ENCODE data around the gene XBP1. TPM values are rescaled to one million over a fixed set of nuclear protein-coding genes. Genes with fewer than 3 reads are reported as not detected.

XBP1 gene
- total and polyA plus RNA-seq, 2 of the 13 experiments (the other 11 are each of a cell fraction or from before 2014, with no cell fraction given) = 416 to 427 TPM

- no peak for TF ChIP-seq DMTF1 (CRISPR knock-in tag; IDR thresholded peaks at IDR 0.05)
- TF ChIP-seq TIGD3 (CRISPR knock-in tag; IDR thresholded peaks at IDR 0.05; ENCODE audit: borderline replicate concordance) = no peak
- TF ChIP-seq PATZ1 (CRISPR knock-in tag; IDR thresholded peaks at IDR 0.05) = peak; percentile 87
- 0 out of 2 replicates have a peak, but pooled peaks have one; percentile 45 for TF ChIP-seq ATF6 (CRISPR knock-in tag; conservative IDR thresholded peaks at IDR 0.05)
- TF ChIP-seq PBX2 (CRISPR knock-in tag; IDR thresholded peaks at IDR 0.05) = no peak
- peak; percentile 20; the same call in 1 of the 2 replicates for TF ChIP-seq ZNF574 (CRISPR knock-in tag; IDR thresholded peaks at IDR 0.05)
- peak; percentile 90 for TF ChIP-seq HNRNPLL (IDR thresholded peaks at IDR 0.05; ENCODE audit: low read depth, low read length, poor library complexity, severe bottlenecking)
- TF ChIP-seq GLMP (CRISPR knock-in tag; IDR thresholded peaks at IDR 0.05; ENCODE audit: borderline replicate concordance) = no peak
- 0 out of 2 replicates have a peak, but pooled peaks have one; percentile 29 for TF ChIP-seq AHR (CRISPR knock-in tag; IDR thresholded peaks at IDR 0.05)
- TF ChIP-seq HMG20B (CRISPR knock-in tag; conservative IDR thresholded peaks at IDR 0.05) = no peak
- no peak for TF ChIP-seq ZNF282 (IDR thresholded peaks at IDR 0.05; ENCODE audit: partially characterized antibody)
- TF ChIP-seq MNT (IDR thresholded peaks at IDR 0.05) = 0 out of 2 replicates have a peak, but pooled peaks have one; percentile 3
Measured at GRCh38 chr22:28800308-28801041, at the start of gene XBP1 (continued).

All from HepG2 (cell line).